GM21825 (cell line): ENCODE data around the gene LRMDA.
A peak's percentile ranks its signal among the peaks of the same experiment; 100 is the strongest.

Experiments used
- ATAC-seq: cut with Tn5 transposase; IDR thresholded peaks from one replicate; pipeline ENCODE4 v1.9.1; 2021; ENCODE audit warnings: mild to moderate bottlenecking, moderate library complexity; ENCODE audit not compliant: unreplicated experiment

LRMDA gene

DNA sequence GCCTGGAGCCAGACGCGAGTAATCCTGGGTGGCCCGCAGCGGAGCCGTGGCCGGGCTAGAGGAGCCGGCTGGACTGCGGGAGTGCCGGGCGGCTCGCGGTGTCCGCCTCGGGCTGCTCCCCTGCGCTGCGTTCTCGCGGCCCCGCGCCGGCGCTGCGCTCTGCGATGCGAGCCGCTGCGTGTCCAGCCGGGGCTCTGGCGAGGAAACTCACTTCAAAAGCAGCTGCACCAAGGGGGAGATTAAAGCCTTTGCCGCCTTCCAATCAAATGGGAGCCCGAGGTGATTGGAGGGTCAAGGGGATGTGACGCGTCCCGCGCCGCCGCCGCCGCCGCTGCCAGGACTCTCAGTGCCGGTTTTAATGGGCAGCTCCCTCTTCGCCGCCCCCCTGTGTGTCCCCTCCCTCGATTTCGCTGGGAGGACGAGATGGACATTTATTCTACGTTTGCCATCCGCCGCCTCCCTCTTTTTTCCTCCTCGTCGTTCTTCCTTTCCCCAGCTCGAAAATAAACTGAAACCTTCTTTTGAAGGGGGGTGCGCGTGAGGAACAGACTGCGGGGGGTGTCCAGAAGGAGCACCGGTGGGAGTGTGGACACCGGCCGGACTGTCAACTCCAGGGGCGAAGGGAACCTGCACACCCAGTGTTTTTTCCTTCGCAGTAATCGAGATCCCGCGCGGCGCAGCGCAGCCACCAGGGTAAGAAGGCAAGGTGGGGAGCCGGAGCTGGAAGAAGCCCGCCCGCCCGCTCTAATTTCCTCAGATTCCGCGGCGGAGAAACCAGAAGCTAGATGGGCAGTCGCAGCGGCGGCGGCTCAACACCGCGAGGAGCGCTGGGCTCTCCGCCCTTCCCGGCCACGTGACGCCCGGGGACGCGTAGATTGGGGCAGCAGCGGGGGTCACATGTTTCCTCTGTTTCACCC lies 29.6 kb upstream of the LRMDA start, which contains the start of gene ZNF503:
Gene ZNF503, minus strand, starts transcription at position 196 of the 917 bp plus-strand sequence. CDS start 345 bp downstream, outside the sequence.
- ATAC-seq, result peak; percentile 61

DNA sequence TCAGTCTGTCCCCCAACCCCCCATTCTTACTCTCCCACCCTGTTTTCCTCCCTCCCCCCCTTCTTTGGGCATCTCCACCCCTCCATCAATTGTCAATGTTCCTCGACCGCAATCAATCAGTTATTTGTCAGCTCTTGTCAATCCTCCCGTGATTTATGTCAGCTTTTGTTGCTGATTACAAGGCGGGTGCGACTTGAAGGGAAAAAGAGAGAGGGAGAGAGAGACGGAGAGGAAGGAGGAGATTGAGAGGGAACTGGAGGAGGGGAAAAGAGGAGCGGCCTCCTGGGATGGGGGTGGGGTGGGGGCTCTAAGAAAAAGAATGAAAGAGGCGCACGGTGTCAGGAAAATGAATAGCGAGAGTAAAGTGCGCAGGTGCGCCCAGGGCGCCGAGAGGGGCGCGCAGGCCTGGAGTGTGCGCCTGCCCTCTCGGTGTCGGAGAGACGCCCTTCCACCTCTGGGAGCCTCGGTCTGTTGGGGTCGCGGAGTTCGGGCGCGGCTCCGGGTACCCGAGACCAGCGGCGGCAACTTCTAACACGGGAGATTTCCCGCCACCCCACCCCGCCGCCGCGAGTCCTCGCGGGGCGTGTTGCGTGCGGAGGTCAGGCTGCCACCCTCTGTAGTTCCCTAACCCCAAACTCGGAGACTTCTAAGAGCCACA lies 28.8 kb upstream of the LRMDA start:
- ATAC-seq, result no peak

DNA sequence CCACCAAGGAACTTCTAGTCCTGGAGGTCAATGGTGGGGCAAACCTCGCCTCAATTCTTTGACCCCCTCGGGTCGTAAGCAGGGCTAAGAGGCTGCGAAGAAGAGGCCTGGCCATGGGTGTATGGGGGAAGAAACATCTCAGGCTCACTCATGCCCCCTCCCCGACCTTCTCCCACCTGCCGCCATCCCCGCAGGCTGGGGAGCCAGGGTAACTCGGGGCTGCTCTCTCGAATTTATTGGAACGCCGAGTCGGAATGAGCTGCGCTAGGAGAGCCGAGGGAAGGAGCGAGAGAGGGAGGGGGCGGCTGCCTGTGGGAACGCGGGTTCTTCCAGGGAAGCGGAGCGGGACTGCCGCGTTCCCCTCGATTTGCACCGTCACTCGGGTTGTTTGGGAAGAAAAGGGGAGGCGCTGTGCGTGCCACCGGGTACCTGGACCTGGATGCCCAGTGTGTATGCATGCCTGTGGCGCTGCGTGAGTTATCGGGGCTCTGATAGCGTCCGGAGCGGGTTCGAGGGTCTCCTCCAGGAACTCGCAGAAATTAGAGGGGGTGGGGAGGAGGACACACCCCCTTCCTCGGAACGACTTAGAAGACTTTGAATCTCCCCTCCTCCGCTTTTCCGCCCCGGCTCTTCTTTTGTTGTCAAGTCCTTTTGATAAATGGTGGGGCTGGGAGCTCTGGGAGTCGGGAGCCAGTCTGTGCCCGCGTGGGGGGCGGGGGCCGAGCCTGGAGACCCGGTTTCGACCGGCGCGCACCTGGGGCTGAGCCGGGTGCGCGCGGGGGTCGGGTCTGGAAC lies 28.1 kb upstream of the LRMDA start:
- no peak for ATAC-seq

DNA sequence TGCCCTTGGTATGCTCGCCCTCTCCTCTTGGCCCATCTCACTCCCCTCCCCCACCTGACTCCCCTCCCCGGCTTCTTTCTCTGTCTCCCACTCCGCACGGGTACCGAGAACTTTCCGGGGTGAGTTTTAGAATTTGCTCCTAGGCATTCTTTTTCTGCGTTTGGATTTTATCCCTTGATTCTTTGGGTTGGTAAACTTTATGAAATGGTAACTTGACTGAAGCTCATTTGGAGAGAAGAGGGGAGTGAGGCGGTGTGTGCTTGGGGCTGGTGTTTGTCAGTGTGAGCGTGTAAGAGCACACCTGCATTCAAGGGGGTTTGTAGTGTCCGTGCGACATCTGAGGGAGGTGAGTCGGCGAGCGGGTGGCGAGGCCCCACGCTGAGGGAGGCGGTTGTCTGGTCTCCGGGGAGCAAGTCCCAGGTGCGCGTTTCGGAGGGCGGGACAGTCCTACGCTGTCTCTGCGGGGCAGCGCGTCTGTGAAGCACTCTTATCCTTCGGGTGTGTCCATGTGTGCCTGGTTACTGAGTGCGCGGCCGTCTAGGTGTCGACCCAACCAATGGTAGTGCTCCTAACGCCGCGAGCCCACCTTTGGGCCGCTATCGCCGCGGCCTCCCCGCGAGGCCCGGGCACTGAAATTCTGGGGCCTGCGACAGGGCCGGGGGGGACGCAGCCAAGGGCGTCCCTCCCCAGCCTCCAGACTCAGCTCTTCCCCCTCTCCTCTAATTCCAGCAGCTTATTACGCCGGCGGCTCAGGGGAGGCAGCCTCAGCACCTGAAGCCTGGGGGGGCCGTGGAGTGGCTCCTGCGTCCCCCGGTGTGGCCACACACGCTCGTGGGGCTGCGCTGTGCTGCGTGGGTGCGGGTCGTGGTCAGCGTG lies 27.2 kb upstream of the LRMDA start:
- no peak for ATAC-seq

DNA sequence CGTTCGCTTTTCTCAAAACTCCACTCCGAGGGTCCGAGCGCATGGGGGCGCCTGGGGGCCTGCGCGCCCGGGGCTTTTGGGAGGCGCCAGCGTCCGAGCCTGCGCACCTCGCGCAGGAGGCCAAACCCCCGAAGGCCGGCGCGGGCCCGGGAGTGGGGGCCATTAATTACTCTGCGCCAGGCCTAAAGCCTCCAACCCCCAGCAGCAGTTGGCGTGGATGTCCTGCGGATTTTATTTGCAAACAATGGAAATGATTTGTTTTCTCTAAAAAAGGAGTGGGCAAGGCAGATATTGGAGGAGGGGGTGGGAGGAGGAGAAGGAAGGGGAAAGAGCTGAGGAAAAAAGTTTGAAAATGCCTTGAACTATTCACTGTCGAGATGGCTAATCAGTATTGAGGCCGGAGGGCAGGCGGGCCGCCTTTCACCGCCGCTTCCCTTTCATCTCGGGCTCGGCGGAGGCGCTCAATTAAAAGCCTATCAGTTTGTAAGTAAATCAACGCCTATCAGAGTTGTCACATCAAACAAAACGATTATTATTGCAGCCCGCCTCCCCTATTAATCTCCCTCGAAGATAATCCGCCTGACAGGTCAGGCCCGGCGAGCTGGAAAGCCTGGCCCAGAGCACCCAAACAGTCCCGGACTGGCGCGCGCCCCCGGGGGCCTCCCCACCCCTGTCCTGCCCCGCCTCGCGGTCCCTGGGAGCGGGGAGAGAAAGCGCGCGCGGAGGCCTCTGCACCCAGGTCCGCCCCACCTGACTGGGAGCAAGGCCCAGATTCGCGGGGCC lies 26.4 kb upstream of the LRMDA start:
- no peak for ATAC-seq

DNA sequence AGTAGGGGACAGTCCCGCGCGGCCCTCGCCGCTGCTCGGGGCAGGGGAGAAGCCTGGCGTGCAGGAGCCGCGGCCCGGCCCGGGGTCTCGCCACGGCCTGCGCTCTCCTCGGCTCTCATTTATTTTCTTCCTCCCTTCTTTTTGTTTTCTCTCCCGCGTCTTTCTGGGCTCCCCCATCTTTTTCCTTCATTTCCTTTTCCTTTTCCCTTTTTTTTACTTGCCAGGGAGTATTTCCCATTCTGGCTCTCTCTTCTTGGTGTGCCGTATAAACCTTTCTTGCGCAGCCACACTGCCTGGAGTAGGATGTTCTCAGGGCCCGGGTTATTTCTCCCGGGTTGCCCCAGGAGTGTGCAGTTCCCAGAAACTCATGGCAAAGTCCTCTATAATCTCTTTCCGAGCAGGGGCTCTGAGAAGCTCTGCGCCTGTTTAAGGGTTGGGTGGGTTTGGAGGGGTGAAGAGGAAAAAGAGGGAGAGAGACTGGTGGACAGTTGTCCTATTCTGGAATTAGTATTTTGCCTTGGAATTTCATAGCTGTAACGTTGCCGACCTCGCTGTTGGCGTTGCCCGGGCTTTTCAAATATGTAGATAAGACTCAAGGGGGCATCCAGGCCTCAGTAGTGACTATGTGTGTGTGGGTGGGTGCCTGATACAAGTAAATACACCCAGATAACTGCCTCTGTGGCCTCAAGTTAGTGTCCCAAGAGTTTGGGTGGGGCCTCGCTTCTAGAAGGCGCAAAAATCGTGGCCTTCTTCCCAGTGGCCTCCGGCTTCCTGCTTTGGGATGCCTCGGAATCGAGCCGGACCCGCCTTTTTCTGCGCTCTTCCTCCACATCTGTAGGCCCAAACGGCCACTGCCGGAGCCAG lies 25.6 kb upstream of the LRMDA start:
- no peak for ATAC-seq

DNA sequence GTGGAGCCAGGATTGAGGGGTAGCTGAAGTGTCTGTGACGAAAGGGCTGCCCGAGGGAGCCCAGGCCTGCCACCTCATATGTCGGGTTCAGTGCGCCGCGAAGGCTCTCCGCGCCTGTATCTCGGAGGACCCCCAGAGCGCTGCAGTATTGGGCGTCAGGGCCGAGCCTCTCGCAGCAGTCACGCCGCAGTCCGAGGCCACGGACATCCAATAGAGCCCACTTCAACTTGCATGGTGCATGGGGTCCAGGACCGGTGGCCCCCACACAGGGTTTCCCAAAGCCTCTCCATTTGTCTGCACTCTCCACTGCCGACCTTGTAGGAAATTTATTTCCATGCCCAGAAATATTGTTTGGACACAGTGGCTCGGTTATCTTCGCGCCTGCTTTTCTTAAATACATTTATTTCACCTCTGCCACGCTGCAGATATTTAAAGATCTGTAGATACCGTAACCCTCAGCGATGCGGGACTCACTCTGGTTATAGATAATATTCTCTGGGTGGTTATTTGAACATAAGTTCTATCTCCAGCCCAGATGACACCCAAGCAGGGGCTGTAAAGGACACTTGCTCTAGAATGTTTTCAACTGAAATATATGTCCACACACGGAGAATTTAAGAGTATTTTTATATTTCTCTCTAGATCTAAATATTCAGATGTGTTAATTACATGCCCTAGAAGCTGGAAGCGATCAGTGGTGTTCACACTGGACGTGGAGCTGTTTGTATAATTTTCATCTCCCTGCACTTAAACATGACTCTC lies 24.8 kb upstream of the LRMDA start:
- no peak for ATAC-seq

DNA sequence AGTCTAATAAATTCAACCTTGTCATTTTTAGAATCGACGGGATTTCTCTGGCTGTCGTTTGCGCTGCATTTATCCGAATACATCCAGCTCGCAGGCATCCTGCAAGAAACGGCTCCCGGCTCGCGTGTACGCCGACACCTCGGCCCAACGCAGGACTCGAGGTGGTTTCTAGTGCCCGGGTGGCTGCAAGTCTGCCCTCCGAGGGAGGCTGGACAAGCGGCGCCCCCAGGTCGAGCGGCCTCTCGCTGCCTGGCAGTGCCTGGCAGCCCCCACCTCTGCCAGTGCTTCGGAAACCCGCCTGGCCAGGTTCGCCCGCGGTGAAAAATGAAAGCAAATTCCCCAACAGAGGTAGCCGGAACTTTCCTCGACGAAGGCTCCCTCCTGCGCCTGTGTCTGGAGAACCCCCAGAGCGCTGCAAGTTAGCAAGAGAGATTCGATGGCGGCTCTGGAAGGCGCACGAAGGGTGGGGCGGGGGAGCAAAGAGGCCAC lies 24.2 kb upstream of the LRMDA start:
- no peak for ATAC-seq

DNA sequence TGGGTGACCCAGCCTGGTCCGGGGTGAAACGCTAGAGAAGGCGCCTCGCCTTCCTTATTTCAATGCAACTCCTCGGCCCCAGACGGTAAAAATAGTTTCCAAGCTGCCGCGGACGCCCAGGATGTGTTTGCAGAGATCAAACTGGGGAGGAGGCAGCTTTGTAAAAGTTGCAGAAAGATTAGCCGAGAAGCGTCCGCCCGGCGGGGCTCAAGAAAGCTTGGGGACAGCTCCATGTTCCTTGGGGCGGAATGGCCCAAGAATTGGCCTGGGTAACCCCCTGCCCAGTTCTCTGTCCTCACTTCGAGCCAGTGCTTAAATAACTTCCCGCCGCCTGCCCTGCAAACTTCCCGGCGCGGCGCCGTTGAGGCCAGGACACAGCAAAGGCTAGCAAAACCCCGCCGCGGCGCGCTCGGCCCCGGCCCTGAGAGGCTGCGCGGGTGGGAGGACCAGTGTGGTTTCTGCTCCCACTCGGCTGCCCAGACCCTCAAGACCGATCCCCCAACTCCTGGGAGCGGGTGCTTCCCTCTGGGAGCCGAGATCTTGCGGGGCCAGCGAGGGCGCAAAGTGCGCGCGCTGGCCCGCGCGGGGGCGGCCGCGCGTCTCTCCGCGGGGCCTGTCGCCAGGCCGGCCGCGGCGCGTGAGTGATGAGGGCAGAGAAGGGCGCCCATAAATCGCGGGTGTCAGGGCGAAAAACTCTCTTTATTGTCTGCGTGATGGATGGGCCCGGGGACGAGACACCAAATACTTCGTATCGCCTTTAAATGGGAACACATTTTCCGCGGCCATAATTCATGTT lies 23.5 kb upstream of the LRMDA start:
- ATAC-seq, result no peak

DNA sequence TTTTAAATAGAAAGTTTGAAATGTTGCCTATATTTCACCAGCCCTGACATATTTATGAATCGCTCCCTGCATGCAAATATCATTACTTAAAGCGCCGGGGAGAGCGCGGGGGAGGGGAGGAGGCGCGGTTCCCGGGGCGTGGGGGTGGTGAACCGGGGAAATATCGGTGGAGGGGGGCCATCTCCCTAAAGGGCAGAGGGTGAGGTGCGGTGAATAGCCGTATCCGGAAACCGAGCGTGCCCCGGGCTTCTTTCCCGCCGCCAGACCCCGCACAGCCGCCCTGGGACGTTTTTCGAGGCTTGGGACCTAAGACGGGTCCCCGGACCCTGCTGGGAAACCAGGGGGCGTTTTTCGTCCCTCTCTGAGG lies 22.9 kb upstream of the LRMDA start:
- no peak for ATAC-seq

DNA sequence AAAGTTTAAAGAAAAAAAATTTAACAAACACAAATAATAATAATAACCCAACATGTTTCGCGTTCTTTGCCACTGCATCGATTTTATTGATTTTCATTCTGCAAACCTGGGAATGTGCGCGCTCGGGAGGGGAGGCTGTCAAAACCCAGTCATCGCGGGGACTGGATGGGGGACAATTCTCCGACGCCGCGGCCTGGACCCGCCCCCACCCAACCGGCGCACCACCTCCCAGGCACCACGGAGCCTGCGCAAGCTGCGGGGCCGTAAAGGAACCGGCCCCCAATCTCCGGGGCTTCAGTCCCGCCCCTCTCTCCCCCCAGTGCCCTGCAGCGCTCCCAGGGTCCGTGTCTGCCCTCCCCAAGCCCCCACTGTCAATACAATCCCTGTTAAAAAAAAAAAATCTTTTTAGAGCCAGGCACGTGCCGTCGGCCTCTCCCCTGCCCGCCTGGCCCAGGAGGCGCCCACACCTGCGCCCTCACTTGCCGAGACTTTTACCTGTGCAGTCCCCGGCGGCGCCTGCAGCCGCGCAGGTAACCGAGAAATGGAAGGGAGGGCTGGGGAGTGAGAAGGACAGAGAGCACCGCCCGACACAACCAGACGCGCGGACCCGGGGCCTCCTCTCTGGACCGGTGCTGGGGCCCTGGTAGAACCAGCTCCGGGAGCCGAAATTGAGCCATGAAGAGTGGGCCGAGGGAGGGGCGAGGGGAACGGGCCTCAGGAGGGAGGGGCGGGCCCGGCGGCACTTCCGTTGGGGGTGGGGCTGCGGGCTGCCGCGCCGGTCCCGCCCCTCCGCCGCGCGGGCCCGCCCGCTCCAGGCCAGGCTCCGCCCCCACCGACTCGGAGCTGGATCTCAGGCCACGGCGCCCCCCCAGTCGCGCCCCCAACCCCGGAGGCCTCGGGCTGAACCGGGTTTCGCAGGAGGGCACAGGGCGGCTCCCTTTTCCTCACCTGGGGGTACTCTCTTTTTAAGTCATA lies 22.2 kb upstream of the LRMDA start:
- ATAC-seq, result no peak

DNA sequence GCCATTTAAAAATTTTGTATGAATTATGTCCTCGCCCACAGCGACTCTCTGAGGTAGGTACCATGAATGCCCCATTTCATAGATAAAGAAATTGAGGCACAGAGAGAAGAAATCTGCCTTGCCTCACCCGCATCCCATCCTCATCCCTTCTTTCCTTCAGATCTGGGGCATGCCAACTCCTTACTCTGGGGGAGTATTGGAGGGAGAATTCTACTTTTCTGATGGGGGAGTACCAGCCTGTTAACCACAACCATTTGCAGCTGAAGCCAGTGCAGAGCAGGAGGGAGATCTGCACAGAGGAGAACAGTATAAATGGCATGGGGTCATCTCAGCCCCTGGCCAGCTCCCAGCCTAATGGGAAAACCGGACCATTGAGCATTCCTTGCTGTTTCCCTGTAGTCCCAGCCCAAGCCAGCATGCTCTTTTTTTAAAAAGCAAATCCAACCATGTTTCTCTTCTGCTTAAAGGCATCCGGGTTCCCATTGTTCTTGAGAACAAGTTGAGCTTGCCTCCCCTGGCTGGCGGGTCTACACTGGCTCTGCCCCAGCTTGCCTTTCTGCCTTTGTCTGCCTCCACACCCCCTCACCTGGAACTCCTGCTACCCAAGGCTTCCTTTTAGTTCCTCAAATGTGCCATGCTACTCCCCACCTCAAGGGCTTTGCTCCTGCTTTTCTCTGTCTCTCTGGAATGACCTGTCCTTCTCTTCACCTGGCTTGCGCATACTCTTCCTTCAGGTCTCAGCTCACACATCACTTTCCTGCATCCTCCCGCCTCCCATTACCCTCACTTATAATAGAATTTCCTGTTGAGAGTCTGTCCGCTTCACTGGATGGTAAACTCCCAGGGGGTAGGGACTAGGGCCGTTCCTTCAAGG lies 21.1 kb upstream of the LRMDA start:
- no peak for ATAC-seq

DNA sequence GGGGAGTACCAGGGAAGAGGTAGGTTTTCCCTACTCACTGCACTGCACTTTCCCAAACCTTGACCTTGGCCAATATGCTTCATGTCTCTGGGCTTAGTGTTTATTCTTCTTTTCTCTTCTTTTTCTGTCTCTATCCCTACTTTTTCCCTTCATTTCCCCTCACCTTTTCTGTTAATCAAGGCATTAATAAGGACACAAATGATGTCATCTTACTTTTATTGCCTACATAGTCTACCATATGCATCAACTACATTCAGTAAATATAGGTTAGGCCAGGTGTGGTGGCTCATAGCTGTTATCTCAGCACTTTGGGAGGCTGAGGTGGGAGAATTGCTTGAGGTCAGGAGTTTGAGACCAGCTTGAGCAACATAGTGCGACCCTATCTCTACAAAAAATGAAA lies 16.9 kb upstream of the LRMDA start:
- ATAC-seq, result no peak

DNA sequence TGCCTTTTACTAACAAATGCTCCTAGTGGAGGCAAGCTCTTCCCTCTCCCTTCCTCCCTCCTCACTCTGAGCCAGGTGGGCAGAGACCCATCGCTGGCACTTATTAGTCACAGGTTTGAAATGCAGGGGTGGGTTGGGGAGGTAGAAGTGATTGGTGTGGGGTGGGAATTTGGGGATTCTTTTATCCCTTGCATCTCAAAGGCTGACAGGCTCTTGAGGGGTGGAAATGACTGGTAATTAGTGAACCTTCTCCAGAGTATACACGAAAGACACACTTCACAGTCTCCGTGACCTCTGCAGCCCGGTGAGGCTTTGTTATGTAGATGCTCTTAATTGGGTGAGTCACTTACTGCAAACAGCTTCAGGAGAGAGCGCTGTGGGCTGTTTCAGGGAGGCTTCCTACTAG lies 13.9 kb upstream of the LRMDA start:
- ATAC-seq, result no peak

DNA sequence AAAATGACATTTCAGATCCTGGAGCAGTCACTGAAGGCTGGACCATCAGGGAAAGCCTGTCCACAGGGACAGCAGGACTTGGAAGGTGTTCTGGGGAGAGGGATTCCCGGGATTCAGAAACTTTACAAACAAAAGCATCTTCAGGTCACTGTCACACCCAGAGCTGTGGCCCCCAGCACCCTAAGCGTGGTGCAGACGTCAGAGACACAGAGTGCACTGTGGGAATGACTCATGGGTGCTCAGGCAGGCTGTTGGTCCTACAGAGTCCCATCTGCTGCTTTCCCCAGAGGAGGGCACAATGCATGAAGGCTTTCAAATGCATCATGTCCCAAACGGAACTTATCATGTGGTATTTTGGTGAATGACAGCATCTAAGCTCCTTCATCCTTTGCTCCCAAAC lies 13.1 kb upstream of the LRMDA start:
- ATAC-seq, result no peak
